HG03571 (cell line): Measurements from ENCODE around the gene CRYBG3.

Source experiments
- ATAC-seq: cut with Tn5 transposase; IDR thresholded peaks from one replicate; pipeline ENCODE4 v1.9.1; 2021; ENCODE audit not compliant: unreplicated experiment

CRYBG3 gene

DNA sequence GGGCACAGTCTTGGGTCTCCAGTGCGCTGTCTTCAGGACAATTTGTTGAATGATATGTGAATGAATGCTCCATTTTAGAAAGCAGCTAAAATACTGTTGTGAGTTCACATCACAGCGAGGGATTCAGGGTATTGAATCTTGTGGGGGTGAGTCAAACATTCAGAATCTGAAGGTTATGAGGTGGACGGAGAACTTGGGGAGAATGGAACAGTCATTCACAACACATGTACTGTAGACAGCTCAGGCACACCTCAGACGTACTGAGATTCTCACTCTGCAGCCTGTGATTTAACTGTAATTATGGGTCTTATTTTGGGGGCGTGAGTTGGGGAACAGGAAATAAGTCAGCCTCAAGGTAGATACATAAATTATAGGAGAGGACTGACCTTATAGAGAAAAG, 13.9 kb downstream of the CRYBG3 start:
- ATAC-seq, result no peak

- no peak for ATAC-seq
These were observed 16.6 kb downstream of the CRYBG3 start for GRCh38 chr3:97838393-97838792.

DNA sequence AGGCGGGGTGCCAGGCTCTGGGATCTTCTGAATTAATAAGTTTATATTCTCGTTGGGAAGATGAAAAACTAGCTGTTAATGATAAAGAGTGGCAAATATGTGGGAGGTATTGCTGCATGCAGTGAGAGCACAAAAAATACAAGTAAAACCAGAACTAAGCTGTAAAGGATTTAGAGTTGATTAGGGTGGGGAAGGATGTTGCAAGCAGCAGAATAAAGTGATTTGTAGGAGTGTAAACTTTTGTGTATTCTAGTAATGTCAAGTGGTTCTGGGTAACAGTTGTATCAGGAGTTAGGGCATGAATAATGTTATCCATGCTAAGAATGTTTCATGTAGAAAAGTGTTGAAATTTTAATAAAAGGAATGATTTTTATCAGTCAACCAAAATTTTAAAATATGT, 18.1 kb downstream of the CRYBG3 start:
- ATAC-seq, result no peak

- ATAC-seq, result no peak
These were observed 19.5 kb downstream of the CRYBG3 start for GRCh38 chr3:97841304-97841703.

DNA sequence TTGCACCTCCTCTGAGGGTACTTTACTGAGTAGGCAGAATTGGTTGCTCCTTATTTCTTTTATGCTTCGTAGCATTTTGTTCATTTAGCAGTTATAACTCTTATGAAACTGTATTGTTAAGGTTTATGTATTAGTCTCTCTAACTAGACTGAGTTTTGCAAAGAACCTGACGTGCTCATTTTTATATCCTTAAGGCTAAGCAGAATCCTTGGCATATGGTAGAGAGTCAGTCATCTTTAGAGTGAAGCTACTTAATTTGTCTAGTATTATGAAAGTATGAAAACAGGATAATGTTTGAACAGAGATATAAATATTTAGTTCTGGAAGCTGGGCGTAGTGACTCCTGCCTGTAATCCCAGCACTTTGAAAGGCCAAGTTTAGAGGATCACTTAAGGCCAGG, 20.1 kb downstream of the CRYBG3 start:
- no peak for ATAC-seq

- ATAC-seq, result no peak
These were observed 27.0 kb downstream of the CRYBG3 start for GRCh38 chr3:97848779-97849178.

GRCh38 chr3:97857401-97857800, 35.6 kb downstream of the CRYBG3 start:
- no peak for ATAC-seq

GRCh38 chr3:97860364-97860763, 38.6 kb downstream of the CRYBG3 start:
- ATAC-seq, result no peak

DNA sequence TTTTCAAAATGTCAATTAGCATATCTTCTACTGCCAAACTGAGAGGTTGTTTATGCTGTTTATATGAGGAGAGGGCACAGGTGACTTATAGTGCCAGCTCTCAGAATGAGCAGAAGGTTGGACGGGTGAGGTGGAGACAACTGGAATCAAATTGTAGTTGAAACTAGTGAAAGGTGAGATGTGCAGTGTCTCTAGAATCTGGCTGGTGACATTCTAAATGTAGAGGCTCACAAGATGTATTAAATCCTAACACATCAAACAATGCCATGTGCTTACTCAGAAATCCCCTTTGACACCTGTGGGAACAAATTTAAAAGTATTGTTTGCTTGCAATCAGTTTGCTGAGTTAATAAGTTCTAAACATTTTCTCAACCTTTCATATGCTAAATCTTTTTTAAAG, 40.8 kb downstream of the CRYBG3 start:
- ATAC-seq, result no peak

GRCh38 chr3:97863031-97863430, 41.2 kb downstream of the CRYBG3 start:
- no peak for ATAC-seq

DNA sequence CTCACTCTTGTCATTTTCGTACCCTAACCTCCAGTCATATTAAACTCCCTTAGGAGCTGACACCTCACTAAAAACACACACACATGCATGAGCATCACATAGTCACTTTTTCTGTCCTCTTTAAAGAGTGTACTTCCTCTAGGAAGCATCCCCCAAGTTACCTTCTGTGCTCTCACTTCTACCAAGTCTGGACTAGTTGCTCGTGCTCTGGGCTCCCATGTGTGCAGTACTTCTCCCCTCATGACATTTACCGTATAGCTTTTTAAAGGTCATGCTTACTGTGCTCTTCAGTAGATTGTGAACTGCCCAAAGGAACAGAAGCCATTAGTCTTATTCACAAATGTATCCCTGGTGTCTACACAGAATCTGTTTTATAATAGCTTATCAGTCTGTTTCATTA, 42.0 kb downstream of the CRYBG3 start:
- no peak for ATAC-seq

DNA sequence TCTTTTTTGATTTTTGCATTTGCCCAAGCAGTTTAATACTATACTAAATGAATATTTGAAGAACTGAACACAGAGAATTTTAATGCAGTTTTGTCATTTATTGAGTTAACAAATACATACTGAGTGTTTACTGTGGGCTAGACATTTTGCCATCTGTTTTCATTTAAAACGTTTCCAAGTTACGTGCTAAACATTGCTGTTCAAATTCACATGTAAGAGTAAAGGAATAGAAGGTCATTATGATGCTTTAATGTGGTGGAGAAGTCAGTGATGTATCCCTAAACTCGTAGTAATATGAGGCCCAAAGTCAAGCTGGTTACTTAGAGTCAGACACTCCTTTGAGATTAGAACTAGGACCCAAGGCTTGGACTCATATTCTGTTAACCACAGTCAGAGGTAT, 49.4 kb downstream of the CRYBG3 start:
- ATAC-seq, result no peak

DNA sequence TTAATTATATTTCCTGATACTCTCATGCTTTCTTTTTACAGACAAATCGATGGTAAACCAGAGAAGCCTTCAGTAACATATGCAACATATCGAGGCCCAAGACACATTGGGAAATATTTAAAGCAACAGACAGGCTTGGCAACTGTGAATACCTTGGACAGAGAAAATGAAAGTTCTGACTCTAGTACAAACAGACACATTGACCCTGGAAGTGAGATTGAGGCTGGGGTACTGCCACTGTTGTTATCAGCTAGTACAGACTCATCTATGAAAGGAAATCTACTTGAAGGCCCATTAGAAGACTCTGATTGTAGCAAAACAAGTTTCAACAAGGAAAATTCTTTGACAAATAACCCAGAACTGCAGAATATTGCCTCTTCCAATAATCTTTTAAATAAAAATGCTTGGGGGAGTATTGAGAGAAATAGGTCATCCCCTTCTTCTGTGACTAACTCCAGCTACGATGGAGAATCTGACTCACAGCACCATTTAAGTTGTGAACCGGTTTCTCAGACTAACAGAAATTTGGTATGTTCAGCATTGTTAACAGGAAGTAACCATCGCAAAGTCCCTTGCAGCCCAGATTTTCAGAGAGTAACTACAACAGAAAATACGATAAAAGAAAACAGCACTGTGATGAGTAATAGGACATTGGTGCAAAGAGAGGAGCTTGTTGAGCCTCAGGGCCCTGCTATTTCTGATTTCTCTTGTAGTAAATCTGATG, 50.2 kb downstream of the CRYBG3 start:
- ATAC-seq, result no peak

- no peak for ATAC-seq
These were observed 50.8 kb downstream of the CRYBG3 start for GRCh38 chr3:97872525-97873042.

DNA sequence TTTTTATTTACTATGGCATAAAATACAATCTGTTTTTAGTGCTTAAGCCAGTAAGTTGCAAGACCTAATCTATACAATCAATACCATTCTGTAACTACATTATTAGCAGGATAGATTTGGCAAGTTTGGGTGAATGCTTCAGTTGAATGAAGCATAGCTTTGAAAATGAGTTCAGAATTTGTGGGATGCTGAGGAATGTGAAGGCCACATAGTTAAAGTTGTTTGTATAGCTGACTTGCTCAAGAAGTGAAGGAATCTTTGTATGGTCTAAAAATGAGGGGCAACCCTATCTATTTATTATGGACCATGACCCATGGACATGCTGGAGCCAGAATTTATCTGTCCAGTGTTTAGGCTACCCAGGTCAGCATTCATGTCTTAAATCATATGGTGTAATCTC, 58.5 kb downstream of the CRYBG3 start:
- ATAC-seq, result no peak

DNA sequence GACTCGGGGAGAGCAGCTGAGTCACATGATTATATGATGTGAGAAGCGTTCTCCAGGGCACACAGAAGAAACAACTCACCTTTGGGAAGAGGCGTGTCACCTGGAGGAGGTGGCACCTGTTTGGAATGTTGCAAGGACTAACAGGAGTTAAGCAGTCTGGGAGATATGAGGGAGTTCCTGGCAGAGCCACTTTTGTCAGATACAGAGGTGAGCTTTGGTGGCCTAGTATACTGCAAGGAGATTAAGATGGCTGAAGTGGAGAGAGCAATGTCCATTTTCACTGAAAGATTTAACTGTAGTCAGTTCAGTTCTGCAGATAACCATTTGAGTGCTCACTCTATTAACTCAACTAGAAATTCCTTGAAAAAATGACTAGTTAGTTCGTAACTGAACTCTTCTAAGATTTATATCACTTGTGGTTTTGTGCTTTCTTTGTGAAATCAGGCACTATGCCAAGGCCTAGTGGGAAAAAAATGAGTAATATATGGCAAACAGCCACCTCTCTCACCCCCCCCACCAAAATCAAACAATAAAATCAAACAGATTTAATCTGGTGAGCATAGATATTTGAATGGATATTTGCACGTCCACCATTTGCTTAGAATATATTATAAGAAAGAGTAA, 61.3 kb downstream of the CRYBG3 start:
- ATAC-seq, result no peak

- ATAC-seq, result no peak
These were observed 61.9 kb downstream of the CRYBG3 start for GRCh38 chr3:97883736-97884135.

DNA sequence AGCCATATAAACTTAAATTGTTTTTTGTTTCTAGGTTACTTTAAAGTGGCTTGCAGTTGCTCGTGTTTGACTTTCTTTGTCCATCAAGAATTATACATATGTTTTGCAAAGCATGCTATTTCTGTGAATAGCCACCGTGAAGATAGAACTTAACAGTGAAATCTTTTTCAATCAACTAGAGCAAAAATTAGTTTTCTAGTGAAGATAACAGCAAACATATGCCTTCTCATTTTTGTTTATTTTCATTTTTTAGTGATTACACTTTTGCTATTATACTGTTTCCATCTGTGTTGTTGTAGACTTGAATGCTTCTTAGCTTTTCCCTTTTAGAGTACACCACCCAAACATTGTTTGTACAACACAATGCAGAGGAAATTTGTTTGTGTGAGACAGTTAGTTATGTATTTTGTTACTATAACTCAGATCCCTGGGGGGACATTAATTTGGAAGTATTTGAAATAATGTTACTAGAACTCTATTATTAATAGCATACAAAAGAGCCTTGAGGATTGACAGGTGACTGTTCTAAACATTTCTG, 62.8 kb downstream of the CRYBG3 start:
- ATAC-seq, result no peak

- no peak for ATAC-seq
These were observed 64.4 kb downstream of the CRYBG3 start for GRCh38 chr3:97885931-97886824.

GRCh38 chr3:97889814-97890213, 68.0 kb downstream of the CRYBG3 start:
- no peak for ATAC-seq

DNA sequence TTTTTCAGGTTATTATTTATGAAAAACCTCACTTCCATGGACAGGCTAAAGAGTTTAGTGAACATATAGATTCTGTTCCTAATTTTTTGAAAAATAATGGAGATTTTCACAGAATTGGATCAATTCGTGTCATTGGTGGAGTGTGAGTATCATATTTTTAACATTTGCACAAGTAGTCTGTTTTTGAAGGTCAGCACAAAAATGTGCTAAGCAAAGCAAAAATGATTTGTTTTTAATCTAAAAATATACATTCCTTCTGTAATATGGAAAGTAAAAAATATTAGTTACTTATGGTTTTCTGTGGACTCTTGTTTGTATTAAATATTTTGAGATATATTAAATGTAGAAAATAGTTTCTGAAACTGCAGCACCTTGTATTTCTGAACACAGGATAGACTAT, 71.0 kb downstream of the CRYBG3 start:
- ATAC-seq, result no peak
